ENCODE data around the gene PCDH15. TPM values are rescaled to one million over a fixed set of nuclear protein-coding genes. Genes with fewer than 3 reads are reported as not detected.

PCDH15 gene
- total RNA-seq, 1 donor from 2014 or later, result 0.52 TPM

DNA sequence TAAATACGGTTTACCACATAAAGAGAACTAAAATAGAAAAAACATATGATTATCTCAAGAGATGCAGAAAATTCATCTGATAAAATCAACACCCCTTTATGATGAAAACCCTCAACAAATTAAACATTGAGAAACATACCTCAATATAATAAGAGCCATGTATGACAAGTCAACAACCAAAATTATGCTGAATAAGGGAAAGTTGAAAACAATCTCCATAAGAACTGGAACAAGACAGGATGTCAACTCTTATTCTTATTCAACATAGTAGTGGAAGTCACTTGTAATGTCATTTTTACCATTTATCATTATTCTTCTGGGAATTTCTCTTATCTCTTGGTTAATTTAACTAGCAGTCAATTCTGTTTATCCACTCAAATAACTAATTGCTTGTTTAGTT, 79.0 kb downstream of the PCDH15 start:
- Histone ChIP-seq H3K4me1 (ENCODE audit: control insufficient read depth in 3 of 3, insufficient read depth in 3 of 3, low read length in 3 of 3) (no peaks in the 10 kb centered on the region), H3K9ac (ENCODE audit: low read depth in 1 of 3, low read length in 3 of 3) (no peak overlapping the region), H3K27me3 (ENCODE audit: control insufficient read depth in 3 of 3, insufficient read depth in 3 of 3, low read length in 3 of 3) (no peaks in the 10 kb centered on the region), H3K9me3 (ENCODE audit: control insufficient read depth in 3 of 3, low read length in 3 of 3) (no peaks in the 10 kb centered on the region), H3K4me3 (ENCODE audit: low read length in 3 of 3) (no peak overlapping the region), H3K36me3 (ENCODE audit: control insufficient read depth in 3 of 3, insufficient read depth in 3 of 3, low read length in 3 of 3) (no peaks in the 10 kb centered on the region), H3K27ac (ENCODE audit: low read depth, low read length) (no peak overlapping the region)

- H3K4me1 ChIP-seq (ENCODE audit: control insufficient read depth in 3 of 3, insufficient read depth in 3 of 3, low read length in 3 of 3), result no peaks in the 10 kb centered on the region
- no peaks in the 10 kb centered on the region for H3K27me3 ChIP-seq (ENCODE audit: control insufficient read depth in 3 of 3, insufficient read depth in 3 of 3, low read length in 3 of 3)
- no peak overlapping the region for H3K4me3 ChIP-seq (ENCODE audit: low read length in 3 of 3)
- no peak overlapping the region for H3K9ac ChIP-seq (ENCODE audit: low read depth in 1 of 3, low read length in 3 of 3)
- no peaks in the 10 kb centered on the region for H3K9me3 ChIP-seq (ENCODE audit: control insufficient read depth in 3 of 3, low read length in 3 of 3)
- no peaks in the 10 kb centered on the region for H3K36me3 ChIP-seq (ENCODE audit: control insufficient read depth in 3 of 3, insufficient read depth in 3 of 3, low read length in 3 of 3)
- no peak overlapping the region for H3K27ac ChIP-seq (ENCODE audit: low read depth, low read length)
These were observed 90.1 kb downstream of the PCDH15 start for GRCh38 chr10:54710918-54711317.

DNA sequence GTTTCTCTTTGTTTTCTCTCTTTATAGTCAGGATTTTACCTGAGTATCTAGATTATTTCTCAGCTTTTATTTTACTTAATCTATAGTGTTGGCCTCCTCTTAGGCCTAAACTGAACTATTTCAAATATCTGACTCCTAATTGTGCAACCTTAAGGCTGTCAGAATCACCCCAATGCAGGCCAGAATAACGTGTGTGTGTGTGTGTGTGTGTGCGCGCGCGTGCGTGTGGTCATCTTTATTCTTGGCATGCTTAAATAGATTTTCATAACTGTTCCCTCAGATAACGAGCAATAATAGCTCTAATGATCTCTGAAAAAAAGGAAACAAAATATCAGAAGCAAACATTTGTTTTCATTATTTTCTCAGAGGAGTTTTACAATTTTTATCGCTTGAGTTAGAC, 92.4 kb downstream of the PCDH15 start:
- Histone ChIP-seq H3K36me3 (ENCODE audit: control insufficient read depth in 3 of 3, insufficient read depth in 3 of 3, low read length in 3 of 3) (no peaks in the 10 kb centered on the region), H3K4me1 (ENCODE audit: control insufficient read depth in 3 of 3, insufficient read depth in 3 of 3, low read length in 3 of 3) (no peaks in the 10 kb centered on the region), H3K27me3 (ENCODE audit: control insufficient read depth in 3 of 3, insufficient read depth in 3 of 3, low read length in 3 of 3) (no peaks in the 10 kb centered on the region), H3K9me3 (ENCODE audit: control insufficient read depth in 3 of 3, low read length in 3 of 3) (no peaks in the 10 kb centered on the region), H3K9ac (ENCODE audit: low read depth in 1 of 3, low read length in 3 of 3) (no peak overlapping the region), H3K27ac (ENCODE audit: low read depth, low read length) (no peak overlapping the region), H3K4me3 (ENCODE audit: low read length in 3 of 3) (no peak overlapping the region)

- H3K9ac ChIP-seq (ENCODE audit: low read depth in 1 of 3, low read length in 3 of 3), result no peak overlapping the region
- no peaks in the 10 kb centered on the region for H3K9me3 ChIP-seq (ENCODE audit: control insufficient read depth in 3 of 3, low read length in 3 of 3)
- H3K27me3 ChIP-seq (ENCODE audit: control insufficient read depth in 3 of 3, insufficient read depth in 3 of 3, low read length in 3 of 3), result no peaks in the 10 kb centered on the region
- no peak overlapping the region for H3K4me3 ChIP-seq (ENCODE audit: low read length in 3 of 3)
- no peaks in the 10 kb centered on the region for H3K36me3 ChIP-seq (ENCODE audit: control insufficient read depth in 3 of 3, insufficient read depth in 3 of 3, low read length in 3 of 3)
- H3K27ac ChIP-seq (ENCODE audit: low read depth, low read length), result no peak overlapping the region
- H3K4me1 ChIP-seq (ENCODE audit: control insufficient read depth in 3 of 3, insufficient read depth in 3 of 3, low read length in 3 of 3), result no peaks in the 10 kb centered on the region
These were observed 93.0 kb downstream of the PCDH15 start for GRCh38 chr10:54708021-54708420.

- H3K4me1 ChIP-seq (ENCODE audit: control insufficient read depth in 3 of 3, insufficient read depth in 3 of 3, low read length in 3 of 3), result no peaks in the 10 kb centered on the region
- no peaks in the 10 kb centered on the region for H3K36me3 ChIP-seq (ENCODE audit: control insufficient read depth in 3 of 3, insufficient read depth in 3 of 3, low read length in 3 of 3)
- H3K27me3 ChIP-seq (ENCODE audit: control insufficient read depth in 3 of 3, insufficient read depth in 3 of 3, low read length in 3 of 3), result no peaks in the 10 kb centered on the region
- no peaks in the 10 kb centered on the region for H3K9me3 ChIP-seq (ENCODE audit: control insufficient read depth in 3 of 3, low read length in 3 of 3)
- H3K4me3 ChIP-seq (ENCODE audit: low read length in 3 of 3), result no peak overlapping the region
- H3K27ac ChIP-seq (ENCODE audit: low read depth, low read length), result no peak overlapping the region
- no peak overlapping the region for H3K9ac ChIP-seq (ENCODE audit: low read depth in 1 of 3, low read length in 3 of 3)
These were observed 98.2 kb downstream of the PCDH15 start for GRCh38 chr10:54702583-54703485.

GRCh38 chr10:54691331-54691730, 109.7 kb downstream of the PCDH15 start:
- no peaks in the 10 kb centered on the region for H3K9me3 ChIP-seq (ENCODE audit: control insufficient read depth in 3 of 3, low read length in 3 of 3)
- no peaks in the 10 kb centered on the region for H3K4me1 ChIP-seq (ENCODE audit: control insufficient read depth in 3 of 3, insufficient read depth in 3 of 3, low read length in 3 of 3)
- H3K27ac ChIP-seq (ENCODE audit: low read depth, low read length), result no peak overlapping the region
- no peak overlapping the region for H3K4me3 ChIP-seq (ENCODE audit: low read length in 3 of 3)
- no peaks in the 10 kb centered on the region for H3K36me3 ChIP-seq (ENCODE audit: control insufficient read depth in 3 of 3, insufficient read depth in 3 of 3, low read length in 3 of 3)
- H3K9ac ChIP-seq (ENCODE audit: low read depth in 1 of 3, low read length in 3 of 3), result no peak overlapping the region
- H3K27me3 ChIP-seq (ENCODE audit: control insufficient read depth in 3 of 3, insufficient read depth in 3 of 3, low read length in 3 of 3), result no peaks in the 10 kb centered on the region

DNA sequence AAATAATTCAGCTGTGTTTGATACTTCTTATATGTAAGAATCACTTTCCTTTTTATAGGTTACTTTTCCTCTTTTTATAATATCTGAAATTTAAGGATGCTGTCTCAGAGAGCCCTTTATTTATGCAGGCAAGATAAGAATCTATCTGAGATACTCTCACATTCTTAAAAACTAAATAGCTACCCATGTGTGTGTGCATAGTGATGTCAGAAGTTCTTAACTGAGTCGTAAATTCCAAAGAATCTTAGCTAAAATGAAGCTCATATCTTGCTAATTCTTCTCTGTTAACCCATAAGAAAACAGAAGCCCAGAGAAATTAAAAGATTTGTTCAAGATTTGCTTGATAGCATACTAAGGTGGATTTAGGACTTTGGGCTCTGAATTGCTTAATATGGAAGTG, 118.5 kb downstream of the PCDH15 start:
- Histone ChIP-seq H3K4me1 (ENCODE audit: control insufficient read depth in 3 of 3, insufficient read depth in 3 of 3, low read length in 3 of 3) (no peaks in the 10 kb centered on the region), H3K4me3 (ENCODE audit: low read length in 3 of 3) (no peak overlapping the region), H3K9ac (ENCODE audit: low read depth in 1 of 3, low read length in 3 of 3) (no peak overlapping the region), H3K9me3 (ENCODE audit: control insufficient read depth in 3 of 3, low read length in 3 of 3) (no peaks in the 10 kb centered on the region), H3K27me3 (ENCODE audit: control insufficient read depth in 3 of 3, insufficient read depth in 3 of 3, low read length in 3 of 3) (no peaks in the 10 kb centered on the region), H3K27ac (ENCODE audit: low read depth, low read length) (no peak overlapping the region), H3K36me3 (ENCODE audit: control insufficient read depth in 3 of 3, insufficient read depth in 3 of 3, low read length in 3 of 3) (no peaks in the 10 kb centered on the region)

GRCh38 chr10:54681136-54681535, 119.9 kb downstream of the PCDH15 start:
- Histone ChIP-seq H3K4me3 (ENCODE audit: low read length in 3 of 3) (no peak overlapping the region), H3K27ac (ENCODE audit: low read depth, low read length) (no peak overlapping the region), H3K36me3 (ENCODE audit: control insufficient read depth in 3 of 3, insufficient read depth in 3 of 3, low read length in 3 of 3) (no peaks in the 10 kb centered on the region), H3K9me3 (ENCODE audit: control insufficient read depth in 3 of 3, low read length in 3 of 3) (no peaks in the 10 kb centered on the region), H3K27me3 (ENCODE audit: control insufficient read depth in 3 of 3, insufficient read depth in 3 of 3, low read length in 3 of 3) (no peaks in the 10 kb centered on the region), H3K9ac (ENCODE audit: low read depth in 1 of 3, low read length in 3 of 3) (no peak overlapping the region), H3K4me1 (ENCODE audit: control insufficient read depth in 3 of 3, insufficient read depth in 3 of 3, low read length in 3 of 3) (no peaks in the 10 kb centered on the region)

GRCh38 chr10:54667136-54667535, 133.9 kb downstream of the PCDH15 start:
- no peaks in the 10 kb centered on the region for H3K36me3 ChIP-seq (ENCODE audit: control insufficient read depth in 3 of 3, insufficient read depth in 3 of 3, low read length in 3 of 3)

GRCh38 chr10:54666192-54666591, 134.8 kb downstream of the PCDH15 start:
- Histone ChIP-seq H3K27ac (ENCODE audit: low read depth, low read length) (no peak overlapping the region), H3K9me3 (ENCODE audit: control insufficient read depth in 3 of 3, low read length in 3 of 3) (no peaks in the 10 kb centered on the region)

More at GRCh38 chr10:54667136-54667535, 133.9 kb downstream of the PCDH15 start:
- Histone ChIP-seq H3K4me1 (ENCODE audit: control insufficient read depth in 3 of 3, insufficient read depth in 3 of 3, low read length in 3 of 3) (no peaks in the 10 kb centered on the region), H3K4me3 (ENCODE audit: low read length in 3 of 3) (no peak overlapping the region), H3K27ac (ENCODE audit: low read depth, low read length) (no peak overlapping the region), H3K9ac (ENCODE audit: low read depth in 1 of 3, low read length in 3 of 3) (no peak overlapping the region), H3K9me3 (ENCODE audit: control insufficient read depth in 3 of 3, low read length in 3 of 3) (no peaks in the 10 kb centered on the region), H3K27me3 (ENCODE audit: control insufficient read depth in 3 of 3, insufficient read depth in 3 of 3, low read length in 3 of 3) (no peaks in the 10 kb centered on the region)

More at GRCh38 chr10:54666192-54666591, 134.8 kb downstream of the PCDH15 start:
- Histone ChIP-seq H3K4me3 (ENCODE audit: low read length in 3 of 3) (no peak overlapping the region), H3K27me3 (ENCODE audit: control insufficient read depth in 3 of 3, insufficient read depth in 3 of 3, low read length in 3 of 3) (no peaks in the 10 kb centered on the region), H3K4me1 (ENCODE audit: control insufficient read depth in 3 of 3, insufficient read depth in 3 of 3, low read length in 3 of 3) (no peaks in the 10 kb centered on the region), H3K36me3 (ENCODE audit: control insufficient read depth in 3 of 3, insufficient read depth in 3 of 3, low read length in 3 of 3) (no peaks in the 10 kb centered on the region), H3K9ac (ENCODE audit: low read depth in 1 of 3, low read length in 3 of 3) (no peak overlapping the region)

Data from skeletal muscle tissue (tissue), 4 donors.